GM12878 (cell line): ENCODE measurements around the gene P4HA2. TPM values are rescaled to one million over a fixed set of nuclear protein-coding genes. Genes with fewer than 3 reads are reported as not detected.

ENCODE experiments used
- BCL3 ChIP-seq: IDR thresholded peaks from 2 replicates; pipeline ENCODE4 v1.6.1; 2011; ENCODE audit warnings: borderline replicate concordance, low read depth, mild to moderate bottlenecking, moderate library complexity, low read length; ENCODE audit not compliant: insufficient read depth, poor library complexity, severe bottlenecking
- CUX1 ChIP-seq: IDR thresholded peaks from 2 replicates; pipeline ENCODE4 v1.6.1; 2012; ENCODE audit warnings: improper control_type of control experiment, low read depth, low read length; ENCODE audit not compliant: insufficient replicate concordance
- IRF3 ChIP-seq: fragments of 450-650 bp; IDR thresholded peaks from 2 replicates; pipeline ENCODE4 v1.6.1; 2014; ENCODE audit warnings: mild to moderate bottlenecking
- PKNOX1 ChIP-seq: fragments of 450-650 bp; IDR thresholded peaks from 2 replicates; pipeline ENCODE4 v1.6.1; 2016; ENCODE audit warnings: mild to moderate bottlenecking
- polyA plus RNA-seq, 11 experiments: library from polyadenylated mRNA; depleted of rRNA in 4 of 11; unstranded in 6 of 11; stranded (reverse) in 5 of 11; fragments of >200 nt; fragmentation: Nextera tagmentation in 4 of 11; fragmentation: Illumina TruSeq in 1 of 11; extraction: Ambion mirVana in 4 of 11; extraction: Trizol in 1 of 11; gene quantifications; 1 replicate in 1 of 11; 2 replicates in 10 of 11; pipeline versions ENCODE4 v1.2.1 to v1.2.3, GENCODE V29; 2011 to 2016; ENCODE audit warnings: inconsistent platforms in 2 of 11, missing spikeins in 2 of 11, low read depth in 1 of 11
- total RNA-seq, 4 experiments: library from RNA; depleted of rRNA in 3 of 4; stranded (reverse); fragments of >200 nt in 3 of 4; fragmentation: Illumina TruSeq in 1 of 4; extraction: Trizol in 1 of 4; gene quantifications; 2 replicates each; pipeline versions ENCODE4 v1.2.1 to v1.2.3, GENCODE V29; 2013 to 2021

P4HA2 gene
- total and polyA plus RNA-seq, 10 of the 15 experiments (the other 5 are each of a cell fraction or from before 2014, with no cell fraction given): 4.7 to 10.9 (median 7.5) TPM

- TF ChIP-seq CUX1 (no peak), IRF3 (no peak), PKNOX1 (no peak), BCL3 (no peak)
Measured at GRCh38 chr5:132234684-132235062, 7.0 kb upstream of the P4HA2 start (continued).
